HL-60/S4 treated with retinoic acid at 250 ng/mL for 4 days and 3 days (cell line): Measurements from ENCODE around the gene TCF15.

Source experiments
- in situ Hi-C: fragments of 300-500 bp; cut with MboI; formaldehyde crosslinking; loops from 2 replicates; pipeline ENCODE4 v1.7.0; 2022; ENCODE audit warnings: low sequenced_read_pairs

TCF15 gene

GRCh38 chr20:558117-558516 is 52.0 kb downstream of the TCF15 start:
- in situ Hi-C loops, result no loop called here

- in situ Hi-C loops, result no loop called here
Measured at GRCh38 chr20:556984-557383, 53.1 kb downstream of the TCF15 start.

GRCh38 chr20:555976-556385 is 54.1 kb downstream of the TCF15 start:
- in situ Hi-C loops, result no loop called here
